GM21423 (cell line): ENCODE data around the gene TBC1D16.

Experiments used
- ATAC-seq: cut with Tn5 transposase; IDR thresholded peaks from one replicate; pipeline ENCODE4 v1.9.1; 2021; ENCODE audit warnings: mild to moderate bottlenecking, moderate library complexity; ENCODE audit not compliant: unreplicated experiment

Gene TBC1D16, protein sequence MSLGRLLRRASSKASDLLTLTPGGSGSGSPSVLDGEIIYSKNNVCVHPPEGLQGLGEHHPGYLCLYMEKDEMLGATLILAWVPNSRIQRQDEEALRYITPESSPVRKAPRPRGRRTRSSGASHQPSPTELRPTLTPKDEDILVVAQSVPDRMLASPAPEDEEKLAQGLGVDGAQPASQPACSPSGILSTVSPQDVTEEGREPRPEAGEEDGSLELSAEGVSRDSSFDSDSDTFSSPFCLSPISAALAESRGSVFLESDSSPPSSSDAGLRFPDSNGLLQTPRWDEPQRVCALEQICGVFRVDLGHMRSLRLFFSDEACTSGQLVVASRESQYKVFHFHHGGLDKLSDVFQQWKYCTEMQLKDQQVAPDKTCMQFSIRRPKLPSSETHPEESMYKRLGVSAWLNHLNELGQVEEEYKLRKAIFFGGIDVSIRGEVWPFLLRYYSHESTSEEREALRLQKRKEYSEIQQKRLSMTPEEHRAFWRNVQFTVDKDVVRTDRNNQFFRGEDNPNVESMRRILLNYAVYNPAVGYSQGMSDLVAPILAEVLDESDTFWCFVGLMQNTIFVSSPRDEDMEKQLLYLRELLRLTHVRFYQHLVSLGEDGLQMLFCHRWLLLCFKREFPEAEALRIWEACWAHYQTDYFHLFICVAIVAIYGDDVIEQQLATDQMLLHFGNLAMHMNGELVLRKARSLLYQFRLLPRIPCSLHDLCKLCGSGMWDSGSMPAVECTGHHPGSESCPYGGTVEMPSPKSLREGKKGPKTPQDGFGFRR

DNA sequence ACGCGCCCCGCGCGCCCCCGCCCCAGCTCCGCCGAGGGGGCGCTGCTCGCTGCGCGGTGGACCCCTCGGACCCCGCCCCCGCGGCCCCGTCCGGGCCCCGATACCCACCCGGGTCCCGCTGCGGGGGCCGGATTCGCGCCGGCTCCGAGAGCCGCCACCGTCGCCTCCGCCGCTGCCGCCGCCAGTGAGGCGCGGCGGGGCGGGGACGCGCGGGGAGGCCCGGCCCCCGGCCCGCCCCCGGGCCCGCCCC is at the start of gene TBC1D16:
Gene TBC1D16 (minus strand): TSS at position 186 of the 250 bp plus-strand sequence. CDS start 22,325 bp downstream, outside the sequence.
- peak; percentile 56 for ATAC-seq

- no peak for ATAC-seq
Measured at GRCh38 chr17:80084773-80085172, 49.1 kb upstream of the TBC1D16 start.

- no peak for ATAC-seq
Measured at GRCh38 chr17:80083136-80083661, 47.5 kb upstream of the TBC1D16 start.

DNA sequence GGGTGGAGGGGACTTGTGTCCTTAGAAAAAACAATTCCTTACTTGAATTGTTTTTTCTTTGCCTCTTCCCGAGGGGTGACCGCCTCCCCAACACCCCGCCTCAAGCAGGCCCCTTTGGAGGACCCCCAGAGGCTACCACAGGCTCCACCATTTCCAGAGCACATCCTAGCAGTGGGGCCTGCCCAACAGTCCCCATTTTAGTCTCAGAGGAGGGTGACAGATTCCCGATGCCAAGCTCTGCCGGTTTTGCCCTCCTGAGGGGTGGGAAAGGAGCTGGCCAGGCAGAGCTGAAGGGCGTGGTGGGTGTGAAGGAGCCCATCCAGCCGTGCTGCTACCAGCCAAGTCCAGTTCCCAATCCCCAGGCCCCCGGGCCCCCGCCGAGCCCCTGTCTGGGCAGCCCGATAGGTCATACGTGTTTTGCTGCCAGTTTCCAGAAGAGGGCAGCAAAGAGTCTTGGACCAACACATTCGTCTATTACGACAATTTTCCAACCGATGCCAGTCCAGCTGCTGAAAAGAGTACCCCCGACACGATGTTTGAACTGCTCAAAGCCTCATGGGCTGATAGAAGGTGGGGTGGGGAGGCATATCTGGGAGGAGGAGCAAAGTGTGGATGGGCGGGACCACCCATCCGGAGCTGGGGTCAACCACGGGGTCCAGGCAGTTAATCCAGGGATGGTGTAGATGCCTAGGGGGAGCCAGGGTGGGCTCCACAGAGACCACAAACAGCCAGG is 46.9 kb upstream of the TBC1D16 start:
- ATAC-seq, result no peak

DNA sequence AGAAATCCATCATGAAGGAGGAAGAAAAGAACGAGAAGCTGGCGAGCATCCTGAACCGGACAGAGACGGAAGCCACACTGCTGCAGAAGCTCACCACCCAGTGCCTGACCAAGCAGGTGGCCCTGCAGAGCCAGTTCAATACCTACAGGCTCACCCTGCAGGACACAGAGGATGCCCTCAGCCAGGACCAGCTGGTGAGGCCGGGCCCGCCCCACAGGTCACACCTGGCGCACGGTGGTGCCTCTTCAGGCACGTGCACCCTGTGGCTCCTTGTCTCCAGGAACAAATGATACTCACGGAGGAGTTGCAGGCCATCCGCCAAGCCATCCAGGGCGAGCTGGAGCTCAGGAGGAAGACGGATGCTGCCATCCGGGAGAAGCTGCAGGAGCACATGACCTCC is 45.9 kb upstream of the TBC1D16 start:
- ATAC-seq, result no peak

GRCh38 chr17:80080081-80080480 is 44.4 kb upstream of the TBC1D16 start:
- no peak for ATAC-seq

DNA sequence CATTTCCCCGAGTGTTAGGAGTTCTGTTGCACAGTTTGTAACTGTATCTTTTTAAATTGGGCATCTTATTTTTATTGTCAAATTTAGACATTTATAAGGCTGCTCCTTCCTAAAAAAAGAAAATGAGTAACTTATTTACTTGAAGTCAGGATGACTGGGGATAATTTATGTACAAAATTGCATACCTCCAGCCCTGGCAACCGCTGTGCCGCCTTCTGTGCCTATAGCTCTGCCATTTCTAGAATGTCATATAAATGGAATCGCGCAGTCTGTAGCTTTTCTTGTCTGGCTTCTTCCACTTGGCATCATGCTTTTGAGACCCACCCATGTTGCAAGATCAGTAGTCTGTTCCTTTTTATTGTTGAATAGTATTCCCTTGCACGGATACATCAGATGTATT is 36.7 kb upstream of the TBC1D16 start:
- ATAC-seq, result no peak

- no peak for ATAC-seq
Measured at GRCh38 chr17:80071116-80071841, 35.6 kb upstream of the TBC1D16 start.

- ATAC-seq, result no peak
Measured at GRCh38 chr17:80070375-80071115, 34.9 kb upstream of the TBC1D16 start.

GRCh38 chr17:80068301-80069222 is 32.9 kb upstream of the TBC1D16 start:
- no peak for ATAC-seq

DNA sequence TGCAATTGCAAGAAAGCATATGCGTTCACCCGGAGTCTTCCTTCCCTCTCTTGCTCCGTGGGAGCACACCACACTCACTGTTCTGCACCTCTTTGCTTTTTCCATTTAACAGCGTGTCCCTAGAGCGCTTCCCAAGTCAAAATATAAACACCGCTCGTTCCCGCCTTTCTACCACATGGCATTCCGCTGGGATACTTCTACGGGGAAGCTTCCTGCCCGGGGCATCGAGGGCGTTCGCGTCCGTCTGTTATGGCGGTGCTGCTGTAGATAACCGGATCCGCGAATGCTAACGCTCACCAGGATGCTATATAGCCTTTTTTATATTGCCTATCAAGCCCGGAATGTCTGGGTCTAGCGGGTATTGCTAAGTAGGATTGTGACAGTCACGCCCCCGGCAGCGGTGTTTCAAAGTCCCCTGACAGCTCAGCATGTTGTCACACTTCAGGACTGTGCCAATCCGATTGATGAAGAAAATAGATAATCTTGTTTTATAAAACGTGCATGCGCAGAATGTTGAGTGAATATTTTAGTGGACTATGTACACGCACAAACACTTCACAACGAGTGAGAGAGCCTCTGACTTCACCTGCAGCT is 31.8 kb upstream of the TBC1D16 start:
- no peak for ATAC-seq

GRCh38 chr17:80065478-80066170 is 30.0 kb upstream of the TBC1D16 start:
- ATAC-seq, result no peak

DNA sequence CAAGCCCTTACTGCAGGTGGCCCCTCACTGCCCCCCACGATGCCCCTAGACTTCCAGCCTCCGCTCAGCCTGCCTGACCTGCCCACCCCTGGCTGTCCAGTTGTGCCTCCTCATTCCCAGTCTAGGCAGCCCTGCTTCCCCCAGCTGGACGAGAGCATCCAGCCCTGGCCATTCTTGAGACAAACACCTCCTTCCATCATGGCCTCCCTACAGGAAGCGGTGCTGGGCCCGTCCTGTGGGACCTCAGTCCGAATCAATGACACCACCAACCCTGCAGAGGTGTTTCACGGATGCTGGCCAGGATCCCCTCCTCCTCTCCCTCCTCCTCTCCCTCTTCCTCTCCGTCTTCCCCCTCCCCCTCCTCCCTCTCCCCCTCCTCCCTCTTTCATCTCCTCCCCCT is 29.0 kb upstream of the TBC1D16 start:
- no peak for ATAC-seq

GRCh38 chr17:80063830-80064585 is 28.3 kb upstream of the TBC1D16 start:
- ATAC-seq, result no peak

- ATAC-seq, result no peak
Measured at GRCh38 chr17:80061421-80061820, 25.7 kb upstream of the TBC1D16 start.

DNA sequence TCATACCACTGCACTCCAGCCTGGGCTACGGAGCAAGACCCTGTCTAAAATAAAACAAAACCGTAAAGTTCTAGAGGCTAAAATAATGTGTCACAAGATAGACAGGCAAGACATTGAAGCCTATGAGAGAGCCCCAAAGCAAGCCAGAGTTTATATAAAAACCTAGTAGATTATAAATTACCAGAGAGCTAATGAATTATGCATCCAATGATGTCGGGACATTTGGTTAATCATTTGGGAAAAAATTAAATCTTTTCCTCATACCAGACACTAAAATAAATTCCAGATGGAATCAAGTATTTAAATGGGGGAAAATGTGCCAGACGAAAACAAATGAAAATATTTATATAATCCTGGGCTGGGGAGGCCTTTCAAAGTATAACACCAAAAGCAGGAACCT is 25.0 kb upstream of the TBC1D16 start:
- ATAC-seq, result no peak

- no peak for ATAC-seq
Measured at GRCh38 chr17:80058311-80058955, 22.8 kb upstream of the TBC1D16 start.
